H9 (cell line): Measurements from ENCODE around the gene IL15RA. TPM values are rescaled to one million over a fixed set of nuclear protein-coding genes. Genes with fewer than 3 reads are reported as not detected.

Source experiments
- DNase-seq: peaks from one replicate; pipeline ENCODE4 v3.0.0-alpha.2; 2017
- H2AFZ ChIP-seq: one replicate; pipeline ENCODE4 v1.6.1; 2013; ENCODE audit warnings: mild to moderate bottlenecking, low read length, control low read depth, moderate library complexity
- H2AK5ac ChIP-seq: 2 replicates; pipeline ENCODE4 v1.6.1; 2013; ENCODE audit warnings: low read length, control low read depth, mixed read lengths; ENCODE audit not compliant: insufficient read length
- H2BK120ac ChIP-seq: one replicate; pipeline ENCODE4 v1.6.1; 2013; ENCODE audit warnings: low read depth, mild to moderate bottlenecking, low read length, control low read depth, inconsistent platforms; ENCODE audit not compliant: poor library complexity, severe bottlenecking
- H2BK12ac ChIP-seq: 2 replicates; pipeline ENCODE4 v1.6.1; 2013; ENCODE audit warnings: low read length, control low read depth, mixed read lengths, low read depth; ENCODE audit not compliant: insufficient read length
- H2BK15ac ChIP-seq: 2 replicates; pipeline ENCODE4 v1.6.1; 2013; ENCODE audit warnings: low read depth, low read length, control low read depth
- H2BK20ac ChIP-seq: one replicate; pipeline ENCODE4 v1.6.1; 2013; ENCODE audit warnings: low read depth, mild to moderate bottlenecking, low read length, control low read depth, inconsistent platforms; ENCODE audit not compliant: poor library complexity, severe bottlenecking
- H2BK5ac ChIP-seq: 2 replicates; pipeline ENCODE4 v1.6.1; 2013; ENCODE audit warnings: low read length, control low read depth, mixed read lengths; ENCODE audit not compliant: insufficient read length
- H3K14ac ChIP-seq: 2 replicates; pipeline ENCODE4 v1.6.1; 2013; ENCODE audit warnings: low read length, control low read depth; ENCODE audit not compliant: insufficient read depth
- H3K18ac ChIP-seq: 2 replicates; pipeline ENCODE4 v1.6.1; 2013; ENCODE audit warnings: low read depth, mild to moderate bottlenecking, mixed read lengths, low read length, control low read depth; ENCODE audit not compliant: insufficient read length
- H3K23ac ChIP-seq: 2 replicates; pipeline ENCODE4 v1.6.1; 2013; ENCODE audit warnings: low read length, control low read depth, mixed read lengths, low read depth; ENCODE audit not compliant: insufficient read length
- H3K23me2 ChIP-seq: 2 replicates; pipeline ENCODE4 v1.6.1; 2013; ENCODE audit warnings: low read depth, mild to moderate bottlenecking, mixed read lengths, low read length, control low read depth; ENCODE audit not compliant: insufficient read length, poor library complexity, severe bottlenecking
- H3K27ac ChIP-seq: 2 replicates; pipeline ENCODE4 v1.5.1; 2013; ENCODE audit warnings: low read length, control low read depth, mixed read lengths, low read depth; ENCODE audit not compliant: insufficient read length
- H3K27me3 ChIP-seq: 2 replicates; pipeline ENCODE4 v1.6.1; 2013; ENCODE audit warnings: low read length, control low read depth, inconsistent platforms; ENCODE audit not compliant: insufficient read depth
- H3K4ac ChIP-seq: 2 replicates; pipeline ENCODE4 v1.6.1; 2013; ENCODE audit warnings: low read depth, mild to moderate bottlenecking, control low read depth, inconsistent platforms, low read length, moderate library complexity
- H3K4me1 ChIP-seq: 2 replicates; pipeline ENCODE4 v1.6.1; 2013; ENCODE audit warnings: low read length, control low read depth, inconsistent platforms; ENCODE audit not compliant: insufficient read depth
- H3K4me2 ChIP-seq: 2 replicates; pipeline ENCODE4 v1.6.1; 2013; ENCODE audit warnings: low read length, control low read depth, mixed read lengths; ENCODE audit not compliant: insufficient read length, insufficient read depth
- H3K56ac ChIP-seq: 2 replicates; pipeline ENCODE4 v1.6.1; 2013; ENCODE audit warnings: low read depth, mild to moderate bottlenecking, mixed read lengths, low read length, control low read depth; ENCODE audit not compliant: insufficient read length
- H3K79me1 ChIP-seq: 2 replicates; pipeline ENCODE4 v1.6.1; 2013; ENCODE audit warnings: low read depth, mild to moderate bottlenecking, moderate library complexity, low read length, control low read depth, inconsistent platforms; ENCODE audit not compliant: insufficient read depth, poor library complexity, severe bottlenecking
- H3K79me2 ChIP-seq: 2 replicates; pipeline ENCODE4 v1.6.1; 2013; ENCODE audit warnings: low read length, control low read depth, inconsistent platforms; ENCODE audit not compliant: insufficient read depth
- H3K9ac ChIP-seq: 2 replicates; pipeline ENCODE4 v1.6.1; 2013; ENCODE audit warnings: low read length, control low read depth, mixed read lengths; ENCODE audit not compliant: insufficient read length; ENCODE audit errors: extremely low read depth
- H3K9me3 ChIP-seq: one replicate; pipeline ENCODE4 v1.6.1; 2013; ENCODE audit warnings: low read depth, low read length, inconsistent platforms; ENCODE audit not compliant: control insufficient read depth
- H3T11ph ChIP-seq: one replicate; pipeline ENCODE4 v1.6.1; 2013; ENCODE audit warnings: mild to moderate bottlenecking, low read length, control low read depth, inconsistent platforms
- H4K20me1 ChIP-seq: one replicate; pipeline ENCODE4 v1.6.1; 2013; ENCODE audit not compliant: control insufficient read depth, insufficient read length, insufficient read depth
- H4K5ac ChIP-seq: 2 replicates; pipeline ENCODE4 v1.6.1; 2013; ENCODE audit warnings: low read depth, mild to moderate bottlenecking, mixed read lengths, low read length, control low read depth; ENCODE audit not compliant: insufficient read length
- H4K8ac ChIP-seq: replicated peaks from 2 replicates; pipeline ENCODE4 v1.6.1; 2013; ENCODE audit warnings: low read length, control low read depth, mixed read lengths, low read depth; ENCODE audit not compliant: insufficient read length
- H4K91ac ChIP-seq: 2 replicates; pipeline ENCODE4 v1.6.1; 2013; ENCODE audit warnings: low read depth, mild to moderate bottlenecking, moderate library complexity, mixed read lengths, low read length, control low read depth; ENCODE audit not compliant: insufficient read length
- H3K27ac Mint-ChIP-seq, 3 experiments: 2 replicates in 2 of 3; 3 replicates in 1 of 3; pipeline ENCODE4 v1.8.0; 2020 to 2021; ENCODE audit warnings: mixed read lengths in 3 of 3, mild to moderate bottlenecking in 1 of 3, moderate library complexity in 1 of 3
- H3K27me3 Mint-ChIP-seq: 2 replicates; pipeline ENCODE4 v1.8.0; 2021; ENCODE audit warnings: low read depth, mild to moderate bottlenecking, moderate library complexity, mixed read lengths
- H3K36me3 Mint-ChIP-seq, 3 experiments: 2 replicates in 2 of 3; 3 replicates in 1 of 3; pipeline ENCODE4 v1.8.0; 2020 to 2021; ENCODE audit warnings: low read depth in 3 of 3, mixed read lengths in 3 of 3; ENCODE audit not compliant: insufficient read depth in 1 of 3
- H3K4me1 Mint-ChIP-seq, 2 experiments: 2 replicates each; pipeline ENCODE4 v1.8.0; 2020; ENCODE audit warnings: mixed read lengths in 2 of 2
- H3K4me3 Mint-ChIP-seq, 2 experiments: 2 replicates in 1 of 2; 3 replicates in 1 of 2; pipeline ENCODE4 v1.8.0; 2020 to 2021; ENCODE audit warnings: mild to moderate bottlenecking in 2 of 2, mixed read lengths in 2 of 2, moderate library complexity in 1 of 2
- H3K9me3 Mint-ChIP-seq, 2 experiments: 2 replicates in 1 of 2; 3 replicates in 1 of 2; pipeline ENCODE4 v1.8.0; 2020; ENCODE audit warnings: mild to moderate bottlenecking in 2 of 2, mixed read lengths in 2 of 2, moderate library complexity in 1 of 2
- CTCF ChIP-seq: fragments of 200-600 bp; sonication (generic); conservative IDR thresholded peaks from 3 replicates; pipeline ENCODE4 v1.8.0; 2021; ENCODE audit warnings: antibody characterized with exemption, mild to moderate bottlenecking
- WGBS: extraction: QIAGEN DNeasy Blood & Tissue Kit; methylation state at CpG from one replicate; pipeline ENCODE4 v1.1.7; 2013; ENCODE audit warnings: missing lambda C conversion rate, low lambda C conversion rate, mixed read lengths; ENCODE audit not compliant: insufficient read length; ENCODE audit errors: extremely low coverage; 5-methylcytosine and 5-hydroxymethylcytosine counted together
- total RNA-seq: library from RNA; stranded (reverse); gene quantifications from 2 replicates; pipeline ENCODE4 v1.2.1, GENCODE V29; 2021

Gene IL15RA
- total RNA-seq, 1 experiment from 2014 or later = 0.31 TPM

- H3K4me2 ChIP-seq = no peak overlapping the region
- H3T11ph ChIP-seq = no peak overlapping the region
- H3K9me3 ChIP-seq = no peaks in the 10 kb centered on the region
- H2BK15ac ChIP-seq = no peak overlapping the region
- no peak overlapping the region for H3K14ac ChIP-seq
- H3K79me2 ChIP-seq = no peaks in the 10 kb centered on the region
- no peak overlapping the region for H2BK5ac ChIP-seq
- no peak overlapping the region for H2AFZ ChIP-seq
- H3K79me1 ChIP-seq = no peaks in the 10 kb centered on the region
- no peaks in the 10 kb centered on the region for H3K9me3 Mint-ChIP-seq
- H4K5ac ChIP-seq = no peak overlapping the region
- peaks cover 5% of the 10 kb centered on the region for H3K27me3 Mint-ChIP-seq
- H2BK12ac ChIP-seq = no peak overlapping the region
- H4K20me1 ChIP-seq = no peaks in the 10 kb centered on the region
- no peak overlapping the region for H3K4ac ChIP-seq
- WGBS = no CpG with 5 or more reads among the region's 21 CpGs
- H2AK5ac ChIP-seq = no peak overlapping the region
- no peak overlapping the region for H3K23ac ChIP-seq
- H3K4me1 Mint-ChIP-seq = peaks cover 31 to 39% of the 10 kb centered on the region in 2 experiments
- H2BK120ac ChIP-seq = no peak overlapping the region
- no peak overlapping the region for H3K56ac ChIP-seq
- no peak overlapping the region for H3K18ac ChIP-seq
- H2BK20ac ChIP-seq = no peak overlapping the region
- H3K36me3 Mint-ChIP-seq = no peaks in the 10 kb centered on the region
- H3K23me2 ChIP-seq = peaks cover 3% of the 10 kb centered on the region
- H3K27me3 ChIP-seq = no peaks in the 10 kb centered on the region
- H3K27ac Mint-ChIP-seq = no peak overlapping the region; a peak in 1 of 7 replicates
- peaks cover 8% of the 10 kb centered on the region; the same call in 1 of the 2 replicates for H3K4me1 ChIP-seq
- H3K9ac ChIP-seq = no peak overlapping the region
- 0 out of 5 replicates have a peak overlapping the region, but pooled peaks of 1 of the 2 experiments have one; percentile 3 for H3K4me3 Mint-ChIP-seq
- TF ChIP-seq CTCF = no peak
- H4K91ac ChIP-seq = no peak overlapping the region
- H4K8ac ChIP-seq = no peak overlapping the region
- DNase-seq = no peak
- no peak overlapping the region for H3K27ac ChIP-seq
Measured at GRCh38 chr10:5945561-5946418, 31.6 kb downstream of the IL15RA start.
